GM18861 (cell line): ENCODE data around the gene PLEKHF1.
A peak's percentile ranks its signal among the peaks of the same experiment; 100 is the strongest.
"Not testable (repeated sequence)": the region's sequence is repeated elsewhere in the genome, so short reads cannot be mapped to it uniquely, and the experiment has no call there.

Experiments
- ATAC-seq: cut with Tn5 transposase; IDR thresholded peaks from one replicate; pipeline ENCODE4 v1.9.1; 2021; ENCODE audit not compliant: unreplicated experiment

PLEKHF1 gene

DNA sequence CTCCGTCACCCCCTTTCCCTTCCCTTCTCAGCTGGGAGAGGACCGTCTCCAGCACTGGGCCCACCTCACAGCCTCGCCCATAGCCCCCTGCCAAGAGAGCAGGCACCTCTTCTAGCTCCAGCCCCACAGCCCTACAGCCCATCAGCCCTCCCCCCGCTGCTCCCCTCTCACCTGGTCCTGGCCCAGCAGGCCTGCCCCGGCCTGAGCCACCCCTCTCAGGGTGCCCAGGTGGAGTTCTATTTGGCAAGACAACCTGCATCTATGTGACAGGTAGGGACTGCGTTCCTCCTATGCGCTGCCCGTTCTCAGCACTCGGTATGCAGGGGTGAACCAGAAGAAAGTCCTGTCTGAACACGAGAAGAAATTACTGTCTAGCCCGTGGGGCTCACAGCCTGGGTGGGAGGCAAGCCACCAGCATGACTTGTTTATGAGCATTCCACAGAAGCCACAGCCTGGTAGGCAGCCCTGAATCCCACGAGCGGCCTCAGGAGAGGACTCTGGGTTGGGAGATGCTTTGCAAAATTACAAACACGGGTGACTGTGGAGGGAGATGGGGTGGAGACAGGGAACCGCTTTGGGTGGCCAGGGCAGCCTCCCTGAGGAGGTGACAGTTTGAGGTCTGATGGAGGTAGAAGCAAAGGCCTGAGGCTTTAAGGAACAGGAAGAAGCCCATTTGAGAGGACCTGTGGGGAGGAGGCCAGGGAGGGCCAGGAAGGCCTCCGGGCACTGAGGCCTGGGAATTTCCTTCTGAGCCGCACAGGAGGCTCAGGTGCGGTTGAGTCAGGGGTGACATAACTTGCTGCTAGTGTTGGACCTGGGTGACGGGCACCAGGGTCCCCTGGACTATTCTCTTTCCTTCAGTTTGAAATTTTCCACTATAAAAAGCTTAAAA is 1.2 kb upstream of the PLEKHF1 start:
- ATAC-seq = no peak

DNA sequence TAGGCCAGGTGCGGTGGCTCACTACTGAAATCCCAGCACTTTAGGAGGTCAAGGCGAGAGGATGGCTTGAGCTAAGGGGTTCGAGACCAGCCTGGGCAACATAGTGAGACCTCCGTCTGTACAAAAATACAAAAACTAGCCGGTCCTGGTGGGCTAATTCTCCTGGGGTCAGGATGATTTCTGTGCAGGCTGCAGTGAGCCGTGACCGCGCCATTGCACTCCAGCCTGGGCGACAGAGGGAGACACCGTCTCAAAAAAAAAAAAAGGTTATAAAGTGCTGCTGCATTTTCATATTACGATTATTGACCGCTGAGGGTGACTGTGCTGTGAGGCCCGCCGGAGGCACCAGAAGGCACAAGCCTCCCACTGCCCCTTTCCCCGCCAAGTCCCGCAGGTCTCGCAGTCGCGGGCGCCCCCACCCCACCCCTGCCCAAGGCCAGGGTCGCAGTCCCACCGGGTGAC is 477 bp upstream of the PLEKHF1 start:
- no peak for ATAC-seq

DNA sequence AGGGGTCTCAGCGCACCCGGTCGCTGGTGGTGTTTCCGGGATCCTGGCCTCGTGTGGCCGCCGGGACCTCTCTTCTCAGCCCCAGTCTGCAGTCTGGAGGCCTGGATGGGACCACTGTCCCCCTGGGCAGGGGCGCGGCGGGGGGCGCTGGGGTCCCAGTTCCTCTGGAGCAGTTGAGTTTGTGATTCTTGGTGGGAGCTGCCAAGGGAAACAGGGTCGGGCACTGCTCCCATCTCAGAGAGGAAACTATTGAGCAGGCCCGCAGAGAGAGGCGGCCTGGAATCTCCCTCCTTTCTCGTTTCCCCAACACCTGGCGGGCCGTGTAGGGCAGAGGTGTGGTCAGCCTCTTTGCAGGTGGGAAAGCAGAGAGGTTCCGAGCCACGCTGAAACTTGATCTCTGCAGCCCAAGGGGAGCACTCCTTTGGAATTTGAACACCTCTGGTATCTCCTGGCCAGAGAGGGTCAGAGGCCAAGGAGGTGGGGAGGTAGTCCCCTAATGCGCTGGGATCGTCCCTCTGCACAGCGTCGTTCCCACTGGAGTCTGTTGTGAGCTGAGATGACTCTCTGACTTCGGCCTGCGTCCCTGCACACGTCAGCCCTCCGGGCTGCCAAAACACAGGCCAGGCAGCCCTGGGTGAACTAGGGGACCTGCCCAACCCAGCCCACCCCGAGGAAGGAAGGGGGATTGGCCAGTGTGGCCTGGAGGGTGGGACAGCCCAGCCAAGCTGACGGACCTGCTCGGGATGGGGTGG is 741 bp downstream of the PLEKHF1 start:
- ATAC-seq = no peak

DNA sequence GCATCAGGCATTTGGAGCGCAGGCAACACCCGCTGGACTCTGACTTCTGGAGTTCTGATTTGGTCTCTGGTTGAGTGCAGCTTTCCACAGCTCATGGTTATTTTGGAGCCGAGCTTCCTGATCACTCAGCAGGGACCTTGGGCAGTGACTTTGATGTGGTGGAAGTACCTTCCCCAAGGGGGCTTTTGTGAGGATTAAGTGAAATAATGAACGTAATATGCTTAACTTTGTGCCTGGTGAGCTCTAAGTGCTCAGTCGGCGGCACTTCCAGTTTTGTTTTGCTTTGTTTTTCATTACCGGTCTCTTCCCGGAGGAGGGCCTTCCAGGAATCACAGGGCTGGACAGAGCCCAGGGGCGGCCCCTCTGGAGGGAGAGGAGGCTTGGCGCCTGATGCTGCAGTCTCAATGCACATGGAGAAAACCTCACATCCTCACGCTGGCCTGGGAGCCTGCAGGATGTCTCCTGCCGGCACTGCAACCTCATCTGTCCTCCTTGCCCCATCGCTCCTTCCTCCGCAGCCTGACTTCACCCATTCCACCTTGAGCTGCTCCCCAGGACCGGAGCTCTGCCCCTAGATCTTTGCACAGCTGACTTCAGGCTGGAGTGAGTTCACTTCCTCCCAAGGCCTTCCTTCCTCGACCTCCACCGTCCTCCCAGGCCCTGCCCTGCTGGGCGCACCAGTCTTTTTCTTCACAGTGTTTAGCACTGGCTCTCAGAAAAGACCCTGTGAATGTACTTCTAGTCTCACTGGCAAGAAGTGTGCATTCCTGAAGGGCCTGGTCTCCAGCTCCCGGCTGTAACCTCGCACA is 1.5 kb downstream of the PLEKHF1 start:
- ATAC-seq = no peak

DNA sequence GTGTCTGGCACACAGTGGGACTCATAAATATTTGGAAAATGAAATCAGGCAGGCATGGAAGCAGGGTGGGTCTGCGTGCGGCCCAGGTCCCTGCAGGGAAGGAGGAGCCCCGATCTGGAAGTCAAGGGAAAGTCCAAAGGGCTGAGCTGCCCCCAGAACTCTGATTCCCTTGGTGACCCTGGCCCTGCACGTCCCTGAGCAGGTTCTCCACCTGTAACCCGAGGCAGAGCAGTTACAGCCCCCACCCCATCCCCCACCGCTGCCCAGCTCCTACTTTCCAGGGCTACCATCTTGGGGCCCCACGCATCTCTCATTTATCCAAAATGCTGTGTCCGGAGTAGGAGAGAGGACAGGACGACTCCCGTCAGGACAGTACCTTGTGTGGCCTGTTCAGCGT is 2.1 kb downstream of the PLEKHF1 start:
- ATAC-seq = no peak

DNA sequence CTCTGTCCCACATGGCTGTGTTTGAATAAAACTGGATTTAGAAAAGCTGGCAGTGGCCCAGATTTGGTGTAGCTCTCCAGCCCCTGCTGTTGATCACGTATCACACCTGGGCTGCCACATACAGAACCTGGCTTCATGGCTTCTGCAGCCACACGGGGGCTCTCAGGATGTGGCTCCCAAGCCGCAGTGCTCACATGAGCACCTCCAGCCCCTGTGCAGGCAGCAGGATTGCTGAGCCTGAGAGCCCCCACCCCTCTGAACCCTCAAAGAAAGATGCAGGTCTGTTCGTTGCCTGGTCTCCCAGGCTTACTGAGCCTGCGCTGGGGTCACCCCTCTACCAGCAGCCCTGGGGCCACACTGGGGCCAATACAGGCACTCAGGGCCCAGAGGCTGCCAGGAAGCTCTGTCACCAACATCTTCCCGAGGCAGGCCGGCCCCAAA is 2.7 kb downstream of the PLEKHF1 start:
- no peak for ATAC-seq

DNA sequence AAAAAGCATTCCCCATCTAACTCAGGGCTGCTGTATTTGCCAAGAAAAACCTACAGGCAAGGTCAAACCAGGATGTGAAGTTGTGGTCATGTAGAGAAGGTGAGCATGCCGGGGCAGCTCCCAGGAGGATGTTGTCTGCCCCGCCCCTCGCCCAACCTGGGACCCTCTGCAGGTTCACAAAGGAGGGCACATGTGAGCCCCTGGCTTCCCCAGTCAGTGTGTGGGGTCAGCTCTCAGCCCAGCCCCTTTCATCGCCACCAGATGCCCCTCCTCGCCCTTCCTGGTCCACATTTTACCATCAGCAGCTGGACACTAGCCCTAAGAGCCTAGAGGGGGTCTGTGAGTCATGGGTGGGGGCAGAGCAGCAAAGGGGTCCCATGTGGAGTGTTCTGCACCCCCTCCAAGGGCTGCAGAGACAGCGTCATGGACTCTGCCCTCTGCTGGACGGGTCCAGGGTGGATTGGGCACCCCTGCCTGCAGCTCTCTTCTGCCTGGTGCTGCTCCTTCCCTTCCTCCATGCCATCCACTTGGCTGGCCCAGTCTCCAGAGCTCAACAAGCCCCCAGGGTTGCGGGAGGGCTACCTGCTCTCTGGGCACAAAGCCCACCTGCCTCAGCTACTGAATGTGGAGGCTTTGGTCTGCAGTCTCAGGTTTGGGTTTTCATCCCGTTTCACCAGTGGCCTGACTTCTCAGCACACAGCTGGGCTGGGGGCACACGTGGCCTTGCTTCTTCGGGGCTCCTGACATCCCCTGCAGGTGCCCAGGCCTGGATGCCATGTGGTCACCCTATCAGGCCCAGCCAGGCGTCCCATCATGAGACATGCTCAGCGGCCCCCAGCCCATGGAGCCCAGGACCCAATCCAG is 3.7 kb downstream of the PLEKHF1 start:
- no peak for ATAC-seq

DNA sequence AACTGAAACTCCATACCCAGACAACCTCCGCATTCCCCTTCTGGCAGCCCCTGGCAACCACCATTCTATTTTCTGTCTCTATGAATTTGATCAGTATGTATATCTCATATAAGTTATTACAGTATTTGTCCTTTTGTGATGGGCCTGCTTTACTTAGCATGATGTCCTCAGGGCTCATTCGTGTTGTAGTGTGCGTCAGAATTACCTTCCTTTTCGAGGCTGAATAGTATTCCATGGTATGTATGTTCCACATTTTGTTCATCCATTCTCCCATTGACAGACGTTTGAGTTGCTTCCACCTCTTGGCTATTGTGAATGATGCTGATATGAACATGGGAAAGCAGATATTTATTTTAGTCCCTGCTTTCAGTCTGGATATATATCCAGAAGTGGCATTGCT is 5.0 kb downstream of the PLEKHF1 start:
- ATAC-seq = no peak

DNA sequence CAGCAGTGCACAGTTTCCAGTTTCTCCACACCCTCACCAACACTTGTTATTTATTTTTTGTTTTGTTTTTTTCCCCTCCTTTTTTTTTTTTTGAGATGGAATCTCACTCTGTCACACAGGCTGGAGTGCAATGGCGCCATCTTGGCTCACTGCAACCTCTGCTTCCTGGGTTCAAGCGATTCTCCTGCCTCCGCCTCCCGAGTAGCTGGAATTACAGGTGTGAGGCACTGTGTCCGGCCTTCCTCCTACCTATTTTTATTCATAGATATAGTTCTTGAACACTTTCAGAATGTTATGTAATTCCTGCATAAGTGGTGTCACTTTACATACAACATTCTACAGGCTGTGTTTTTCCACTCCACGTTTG is 5.7 kb downstream of the PLEKHF1 start:
- not testable (repeated sequence) for ATAC-seq

DNA sequence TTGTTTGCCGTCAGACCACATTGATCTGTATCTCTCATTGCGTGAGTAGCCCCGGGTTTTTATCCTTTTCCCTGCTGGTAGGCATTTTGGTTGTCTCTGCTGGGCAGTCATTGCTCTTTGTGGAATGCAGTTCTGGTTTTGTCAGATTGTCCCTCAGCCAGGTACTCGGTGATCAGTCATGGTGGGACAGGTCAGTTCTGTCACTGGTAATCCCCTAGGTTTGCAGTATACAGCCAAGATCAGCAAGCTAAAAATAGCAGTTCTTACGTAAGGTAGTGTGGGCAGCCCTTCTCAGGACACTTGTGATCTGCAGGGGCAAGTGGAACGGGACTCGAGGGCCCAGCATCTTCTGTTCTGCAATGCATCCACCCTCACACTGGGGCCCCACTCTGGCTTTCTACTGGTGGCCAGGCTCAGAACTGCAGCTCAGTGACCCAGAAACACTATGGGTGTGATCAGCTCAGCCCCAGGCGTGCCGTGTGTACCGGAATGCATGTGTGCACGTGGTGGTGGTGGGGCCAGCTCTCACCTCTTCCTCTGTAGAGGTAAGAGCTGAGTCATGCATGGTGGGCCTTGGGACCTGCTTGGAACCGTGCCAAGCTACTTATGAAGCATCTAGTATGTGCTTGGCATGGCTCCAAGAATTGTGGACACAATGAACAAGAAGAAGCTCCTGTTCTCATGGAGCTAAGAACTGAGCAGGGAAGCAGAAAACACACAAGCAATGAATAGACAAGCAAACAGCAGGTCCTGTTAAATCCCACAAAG is 6.3 kb downstream of the PLEKHF1 start:
- ATAC-seq = peak; percentile 52

DNA sequence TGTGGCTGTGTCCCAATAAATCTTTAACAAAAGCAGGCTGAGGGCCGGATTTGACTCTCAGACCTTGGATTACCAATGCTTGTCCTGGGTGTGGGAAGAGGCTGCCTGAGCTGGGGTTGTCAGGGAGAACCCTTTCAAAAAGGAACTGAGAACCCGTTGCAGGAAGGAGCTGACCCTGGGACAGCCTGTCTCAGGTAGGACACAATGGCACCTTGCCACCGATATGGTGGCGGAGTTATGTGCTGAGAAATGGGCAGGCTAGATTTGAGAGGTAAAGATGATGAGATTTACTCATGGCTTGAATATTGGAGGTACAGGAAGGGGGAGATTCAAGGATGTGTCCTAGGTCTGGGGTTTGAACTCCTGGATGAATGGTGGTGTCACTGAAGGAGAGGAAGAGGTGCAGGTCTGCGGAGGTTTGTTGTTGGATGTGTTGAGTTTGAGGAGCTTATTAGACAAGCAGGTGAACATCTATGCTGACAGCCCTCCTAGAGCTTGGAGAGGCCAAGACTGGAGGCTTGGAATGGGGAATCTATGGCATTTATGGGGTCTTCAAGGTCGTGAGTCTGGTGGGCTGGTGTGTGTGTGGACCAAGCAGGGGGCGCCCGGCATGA is 7.2 kb downstream of the PLEKHF1 start:
- ATAC-seq = no peak

DNA sequence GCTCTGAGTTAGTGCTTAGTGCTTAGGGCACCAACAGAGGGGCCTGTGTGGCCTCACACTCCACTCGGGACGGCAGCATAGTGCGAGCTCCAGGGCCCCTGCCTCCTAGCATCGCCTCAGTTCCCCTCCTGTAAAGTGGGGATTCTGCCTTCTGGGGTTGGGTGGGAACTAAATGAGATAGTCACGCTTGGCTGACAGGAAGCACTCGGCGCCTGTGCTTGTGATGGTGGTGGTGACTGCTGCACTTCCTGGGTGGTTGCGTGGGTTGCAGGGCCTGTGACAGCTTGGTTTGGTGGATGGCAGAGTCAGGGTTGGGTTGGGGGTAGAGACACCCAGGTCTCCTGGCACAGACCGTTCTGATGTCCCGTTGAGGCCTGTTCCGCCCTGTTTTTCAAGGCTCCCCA is 7.7 kb downstream of the PLEKHF1 start:
- ATAC-seq = peak; percentile 30

DNA sequence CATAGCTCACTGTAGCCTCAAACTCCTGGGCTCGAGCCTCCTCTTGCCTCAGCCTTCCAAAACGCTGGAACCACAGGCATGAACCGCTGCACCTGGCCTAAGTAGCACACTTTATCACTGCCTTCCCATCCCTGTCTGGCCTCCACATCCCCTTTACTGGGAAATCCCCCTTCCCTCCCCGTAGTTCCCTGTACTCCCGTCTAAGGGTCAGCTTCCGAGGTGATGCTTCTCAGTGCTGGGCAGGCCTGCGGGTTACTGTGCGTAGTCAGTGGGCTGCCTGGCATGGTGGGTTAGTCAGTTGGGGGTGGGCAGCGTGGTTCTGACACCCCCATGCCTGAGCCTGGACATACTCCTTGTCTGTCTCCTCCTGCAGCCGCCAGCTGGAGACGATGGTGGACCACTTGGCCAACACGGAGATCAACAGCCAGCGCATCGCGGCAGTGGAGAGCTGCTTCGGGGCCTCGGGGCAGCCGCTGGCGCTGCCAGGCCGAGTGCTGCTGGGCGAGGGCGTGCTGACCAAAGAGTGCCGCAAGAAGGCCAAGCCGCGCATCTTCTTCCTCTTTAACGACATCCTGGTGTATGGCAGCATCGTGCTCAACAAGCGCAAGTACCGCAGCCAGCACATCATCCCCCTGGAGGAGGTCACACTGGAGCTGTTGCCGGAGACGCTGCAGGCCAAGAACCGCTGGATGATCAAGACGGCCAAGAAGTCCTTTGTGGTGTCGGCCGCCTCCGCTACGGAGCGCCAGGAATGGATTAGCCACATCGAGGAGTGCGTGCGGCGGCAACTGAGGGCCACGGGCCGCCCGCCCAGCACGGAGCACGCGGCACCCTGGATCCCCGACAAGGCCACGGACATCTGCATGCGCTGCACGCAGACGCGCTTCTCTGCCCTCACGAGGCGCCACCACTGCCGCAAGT is 8.4 kb downstream of the PLEKHF1 start:
- ATAC-seq = no peak

DNA sequence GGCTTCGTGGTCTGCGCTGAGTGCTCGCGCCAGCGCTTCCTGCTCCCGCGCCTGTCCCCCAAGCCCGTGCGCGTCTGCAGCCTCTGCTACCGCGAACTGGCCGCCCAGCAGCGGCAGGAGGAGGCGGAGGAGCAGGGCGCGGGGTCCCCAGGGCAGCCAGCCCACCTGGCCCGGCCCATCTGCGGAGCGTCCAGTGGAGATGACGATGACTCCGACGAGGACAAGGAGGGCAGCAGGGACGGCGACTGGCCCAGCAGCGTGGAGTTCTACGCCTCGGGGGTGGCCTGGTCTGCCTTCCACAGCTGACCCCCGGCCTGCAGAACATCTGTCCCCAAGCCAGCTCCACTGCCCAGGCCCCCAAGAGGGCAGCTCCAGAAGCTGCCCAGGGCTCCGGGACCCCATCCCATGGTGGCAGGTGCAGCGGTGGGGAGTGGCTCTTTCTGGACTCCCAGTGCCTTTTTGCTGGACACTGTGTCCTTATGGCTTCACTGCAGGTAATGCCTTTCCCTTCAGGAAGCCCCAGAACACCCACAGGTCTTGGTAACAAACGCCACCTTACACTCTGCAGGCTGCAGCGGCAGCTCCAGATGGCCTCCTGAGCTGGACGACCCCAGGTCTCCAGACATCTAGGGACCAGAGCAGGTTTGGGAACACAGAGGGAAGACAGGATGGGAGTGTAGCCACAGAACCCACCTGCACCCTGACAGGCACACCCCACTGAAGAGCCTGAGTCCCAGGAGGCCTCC is 9.3 kb downstream of the PLEKHF1 start:
- no peak for ATAC-seq

DNA sequence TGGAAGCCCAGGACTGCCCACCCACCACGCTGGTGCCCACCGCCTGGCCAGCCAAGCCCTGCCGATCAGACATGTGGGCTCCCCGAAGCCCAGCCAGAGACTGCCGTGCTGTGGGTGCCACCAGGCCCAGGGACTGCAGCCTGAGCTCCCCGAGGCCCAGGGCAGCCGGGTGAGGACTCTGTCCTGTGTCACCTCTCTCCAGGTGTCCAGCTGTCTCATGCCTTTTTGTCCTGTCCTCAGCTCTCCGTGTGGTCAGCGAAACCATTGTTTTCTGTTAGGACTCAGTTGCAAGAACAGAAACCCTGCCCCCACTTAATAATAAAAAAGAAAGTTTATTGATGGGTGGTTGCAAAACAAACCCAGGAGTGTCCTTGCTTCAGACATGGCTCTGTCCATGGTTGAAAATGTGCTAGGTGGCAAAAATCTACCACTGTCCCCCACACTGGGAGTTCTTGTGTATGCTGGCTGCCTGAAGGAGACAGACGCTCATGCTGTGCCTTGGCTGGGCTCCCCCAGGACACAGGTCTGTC is 9.9 kb downstream of the PLEKHF1 start:
- ATAC-seq = no peak

DNA sequence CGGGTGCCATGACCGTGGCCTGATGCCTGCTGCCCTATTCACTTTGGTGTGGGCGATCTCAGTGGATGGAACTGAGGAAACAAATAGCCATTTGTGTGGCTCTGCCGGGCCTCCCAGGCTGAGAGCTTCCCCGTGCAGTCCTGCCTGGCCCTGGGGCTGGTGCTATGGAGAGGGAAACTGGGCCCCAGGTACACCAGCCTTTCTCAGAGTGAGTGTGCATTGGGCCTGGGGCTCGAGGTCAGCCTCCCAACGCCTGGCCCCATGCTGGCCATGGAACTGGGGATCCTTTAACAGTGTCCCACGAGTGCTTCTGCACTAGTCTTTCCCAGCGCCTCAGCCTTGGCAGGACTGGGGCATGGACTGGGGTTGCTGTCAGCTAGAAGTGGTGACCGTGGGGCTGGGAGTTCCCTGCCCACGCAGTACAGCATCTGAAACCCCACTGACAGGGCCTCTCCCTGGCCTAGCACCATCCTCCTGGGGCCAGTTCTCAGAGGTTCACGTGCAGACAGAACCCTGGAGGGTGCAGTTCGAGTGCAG is 10.5 kb downstream of the PLEKHF1 start:
- ATAC-seq = no peak

DNA sequence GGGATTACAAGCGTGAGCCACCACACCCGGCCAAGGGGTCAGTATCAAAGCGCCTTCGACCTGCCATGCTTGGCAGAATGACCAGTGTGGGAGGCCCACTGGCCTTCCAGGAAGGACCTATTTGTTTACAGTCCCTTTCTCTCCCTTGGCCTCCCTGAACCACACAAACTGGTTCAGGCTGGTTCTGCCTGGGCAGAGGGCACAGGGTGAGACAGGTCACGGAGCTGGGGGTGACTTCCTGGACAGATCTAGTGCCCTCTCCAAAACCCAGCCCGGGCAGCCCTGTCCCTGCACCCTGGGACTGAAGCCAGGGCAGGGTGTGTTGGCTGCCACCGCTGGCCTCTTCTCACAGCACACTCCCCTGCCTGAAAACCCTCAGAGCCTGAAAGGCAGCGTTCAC is 11.3 kb downstream of the PLEKHF1 start:
- no peak for ATAC-seq
